ENCODE results near the gene MYOZ2.

The MYOZ2 gene

GRCh38 chr4:119135721-119136121 is at the start of gene MYOZ2:
MYOZ2 (plus strand) TSS chr4:119135832; CDS start chr4:119136526, 694 bp downstream.
- no peak for TF ChIP-seq EZH2phosphoT487 (conservative IDR thresholded peaks at IDR 0.05; ENCODE audit: low read length)
- TF ChIP-seq, protein P1, sequence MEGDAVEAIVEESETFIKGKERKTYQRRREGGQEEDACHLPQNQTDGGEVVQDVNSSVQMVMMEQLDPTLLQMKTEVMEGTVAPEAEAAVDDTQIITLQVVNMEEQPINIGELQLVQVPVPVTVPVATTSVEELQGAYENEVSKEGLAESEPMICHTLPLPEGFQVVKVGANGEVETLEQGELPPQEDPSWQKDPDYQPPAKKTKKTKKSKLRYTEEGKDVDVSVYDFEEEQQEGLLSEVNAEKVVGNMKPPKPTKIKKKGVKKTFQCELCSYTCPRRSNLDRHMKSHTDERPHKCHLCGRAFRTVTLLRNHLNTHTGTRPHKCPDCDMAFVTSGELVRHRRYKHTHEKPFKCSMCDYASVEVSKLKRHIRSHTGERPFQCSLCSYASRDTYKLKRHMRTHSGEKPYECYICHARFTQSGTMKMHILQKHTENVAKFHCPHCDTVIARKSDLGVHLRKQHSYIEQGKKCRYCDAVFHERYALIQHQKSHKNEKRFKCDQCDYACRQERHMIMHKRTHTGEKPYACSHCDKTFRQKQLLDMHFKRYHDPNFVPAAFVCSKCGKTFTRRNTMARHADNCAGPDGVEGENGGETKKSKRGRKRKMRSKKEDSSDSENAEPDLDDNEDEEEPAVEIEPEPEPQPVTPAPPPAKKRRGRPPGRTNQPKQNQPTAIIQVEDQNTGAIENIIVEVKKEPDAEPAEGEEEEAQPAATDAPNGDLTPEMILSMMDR (IDR thresholded peaks at IDR 0.05; ENCODE audit: insufficient read depth, low read length, poor library complexity, severe bottlenecking): no peak
- H3K79me2 ChIP-seq (ENCODE audit: insufficient read depth, low read length): no peaks in the 10 kb centered on the region
- no peaks in the 10 kb centered on the region for H4K20me1 ChIP-seq (ENCODE audit: low read depth, low read length)
- H3K27me3 ChIP-seq (ENCODE audit: low read length): no peaks in the 10 kb centered on the region
- no peak within 1 kb of the TSS for H2AFZ ChIP-seq (ENCODE audit: low read depth, low read length, severe bottlenecking)
- no peaks in the 10 kb centered on the region for H3K9me3 ChIP-seq (ENCODE audit: insufficient read depth, low read length)
- H3K27ac ChIP-seq (ENCODE audit: low read depth, low read length): no peak within 1 kb of the TSS
- H3K9me2 ChIP-seq (replicated peaks; ENCODE audit: insufficient read depth, low read length): no peaks in the 10 kb centered on the region
- no peaks in the 10 kb centered on the region for H3F3A ChIP-seq (ENCODE audit: insufficient read depth)
- H3K4me3 ChIP-seq (ENCODE audit: insufficient read depth, low read length, poor library complexity, severe bottlenecking): no peak within 1 kb of the TSS
- H3K9ac ChIP-seq (ENCODE audit: low read length): no peak within 1 kb of the TSS
- H3K4me2 ChIP-seq (ENCODE audit: low read depth, low read length, poor library complexity, severe bottlenecking): no peak within 1 kb of the TSS
- H3K36me3 ChIP-seq (ENCODE audit: low read length): no peaks in the 10 kb centered on the region

GRCh38 chr4:119087121-119087520 is 48.5 kb upstream of the MYOZ2 start:
- Histone ChIP-seq H3K9ac (ENCODE audit: low read length) (no peak overlapping the region), H2AFZ (ENCODE audit: low read depth, low read length, severe bottlenecking) (no peak overlapping the region), H4K20me1 (ENCODE audit: low read depth, low read length) (no peaks in the 10 kb centered on the region), H3K36me3 (ENCODE audit: low read length) (no peaks in the 10 kb centered on the region), H3K27ac (ENCODE audit: low read depth, low read length) (no peak overlapping the region), H3K9me2 (replicated peaks; ENCODE audit: insufficient read depth, low read length) (no peaks in the 10 kb centered on the region), H3K79me2 (ENCODE audit: insufficient read depth, low read length) (no peaks in the 10 kb centered on the region), H3K9me3 (ENCODE audit: insufficient read depth, low read length) (no peaks in the 10 kb centered on the region), H3K27me3 (ENCODE audit: low read length) (no peaks in the 10 kb centered on the region), H3K4me2 (ENCODE audit: low read depth, low read length, poor library complexity, severe bottlenecking) (no peak overlapping the region), H3F3A (ENCODE audit: insufficient read depth) (no peaks in the 10 kb centered on the region), H3K4me3 (ENCODE audit: insufficient read depth, low read length, poor library complexity, severe bottlenecking) (no peak overlapping the region)
- TF ChIP-seq, protein P1 (IDR thresholded peaks at IDR 0.05; ENCODE audit: insufficient read depth, low read length, poor library complexity, severe bottlenecking): no peak
- no peak for TF ChIP-seq EZH2phosphoT487 (conservative IDR thresholded peaks at IDR 0.05; ENCODE audit: low read length)

- no peak overlapping the region for H3K9ac ChIP-seq (ENCODE audit: low read length)
- H3F3A ChIP-seq (ENCODE audit: insufficient read depth): no peaks in the 10 kb centered on the region
- H3K9me2 ChIP-seq (replicated peaks; ENCODE audit: insufficient read depth, low read length): no peaks in the 10 kb centered on the region
- H3K4me3 ChIP-seq (ENCODE audit: insufficient read depth, low read length, poor library complexity, severe bottlenecking): no peak overlapping the region
- no peaks in the 10 kb centered on the region for H4K20me1 ChIP-seq (ENCODE audit: low read depth, low read length)
- no peak overlapping the region for H2AFZ ChIP-seq (ENCODE audit: low read depth, low read length, severe bottlenecking)
- no peak overlapping the region for H3K4me2 ChIP-seq (ENCODE audit: low read depth, low read length, poor library complexity, severe bottlenecking)
- TF ChIP-seq, protein P1 (IDR thresholded peaks at IDR 0.05; ENCODE audit: insufficient read depth, low read length, poor library complexity, severe bottlenecking): no peak
- no peak for TF ChIP-seq EZH2phosphoT487 (conservative IDR thresholded peaks at IDR 0.05; ENCODE audit: low read length)
- H3K79me2 ChIP-seq (ENCODE audit: insufficient read depth, low read length): no peaks in the 10 kb centered on the region
- no peaks in the 10 kb centered on the region for H3K9me3 ChIP-seq (ENCODE audit: insufficient read depth, low read length)
- no peak overlapping the region for H3K27ac ChIP-seq (ENCODE audit: low read depth, low read length)
- no peaks in the 10 kb centered on the region for H3K36me3 ChIP-seq (ENCODE audit: low read length)
- H3K27me3 ChIP-seq (ENCODE audit: low read length): no peaks in the 10 kb centered on the region
Observed at GRCh38 chr4:119087656-119088055, 48.0 kb upstream of the MYOZ2 start.

Data from SU-DHL-6 (cell line).